Measurements from ENCODE around the gene PPP1R13B.

Gene PPP1R13B

GRCh38 chr14:103881268-103882201 lies 34.2 kb upstream of the PPP1R13B start:
- no peak for DNase-seq (ENCODE audit: low read depth)

- DNase-seq (ENCODE audit: low read depth), result peak; percentile 42
Observed at GRCh38 chr14:103880348-103881267, 33.2 kb upstream of the PPP1R13B start.

- peak; percentile 26 for DNase-seq (ENCODE audit: low read depth)
Observed at GRCh38 chr14:103879570-103880347, 32.4 kb upstream of the PPP1R13B start.

GRCh38 chr14:103879118-103879569 lies 31.8 kb upstream of the PPP1R13B start:
- no peak for DNase-seq (ENCODE audit: low read depth)

DNA sequence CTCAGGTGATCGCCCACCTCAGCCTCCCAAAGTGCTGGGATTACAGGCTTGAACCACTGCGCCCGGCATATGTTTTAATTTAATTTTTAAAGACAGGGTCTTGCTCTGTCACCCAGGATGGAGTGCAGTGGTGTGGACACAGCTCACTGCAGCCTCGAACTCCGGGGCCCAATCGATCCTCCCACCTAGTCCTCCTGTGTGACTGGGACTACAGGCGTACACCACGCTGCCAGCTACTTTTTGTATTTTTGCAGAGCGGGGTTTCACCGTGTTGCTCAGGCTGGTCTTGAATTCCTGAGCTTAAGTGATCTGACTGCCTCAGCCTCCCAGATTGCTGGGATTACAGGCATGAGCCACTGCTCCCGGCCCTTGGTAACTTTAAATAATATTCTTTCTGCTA lies 30.8 kb upstream of the PPP1R13B start:
- DNase-seq (ENCODE audit: low read depth), result no peak

DNA sequence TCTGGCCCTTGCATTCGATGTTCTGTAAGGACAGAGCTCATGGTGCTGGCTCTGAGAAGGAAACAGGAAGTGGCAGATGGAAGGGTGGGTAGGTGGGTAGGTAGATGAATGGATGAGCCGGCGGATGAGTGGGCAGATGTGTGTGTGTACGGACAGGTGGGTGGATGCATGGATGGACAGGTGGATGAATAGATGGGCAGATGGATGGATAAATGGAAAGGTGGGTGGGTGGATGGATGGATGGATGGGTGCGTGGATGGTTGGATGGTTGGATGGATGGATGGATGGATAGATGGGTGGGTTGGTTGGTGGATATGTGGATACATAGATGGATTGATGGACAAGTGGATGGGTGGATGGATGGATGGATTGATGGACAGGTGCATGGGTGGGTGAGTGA lies 27.6 kb upstream of the PPP1R13B start:
- DNase-seq (ENCODE audit: low read depth), result no peak

- DNase-seq (ENCODE audit: low read depth), result no peak
Observed at GRCh38 chr14:103872481-103873113, 25.2 kb upstream of the PPP1R13B start.

DNA sequence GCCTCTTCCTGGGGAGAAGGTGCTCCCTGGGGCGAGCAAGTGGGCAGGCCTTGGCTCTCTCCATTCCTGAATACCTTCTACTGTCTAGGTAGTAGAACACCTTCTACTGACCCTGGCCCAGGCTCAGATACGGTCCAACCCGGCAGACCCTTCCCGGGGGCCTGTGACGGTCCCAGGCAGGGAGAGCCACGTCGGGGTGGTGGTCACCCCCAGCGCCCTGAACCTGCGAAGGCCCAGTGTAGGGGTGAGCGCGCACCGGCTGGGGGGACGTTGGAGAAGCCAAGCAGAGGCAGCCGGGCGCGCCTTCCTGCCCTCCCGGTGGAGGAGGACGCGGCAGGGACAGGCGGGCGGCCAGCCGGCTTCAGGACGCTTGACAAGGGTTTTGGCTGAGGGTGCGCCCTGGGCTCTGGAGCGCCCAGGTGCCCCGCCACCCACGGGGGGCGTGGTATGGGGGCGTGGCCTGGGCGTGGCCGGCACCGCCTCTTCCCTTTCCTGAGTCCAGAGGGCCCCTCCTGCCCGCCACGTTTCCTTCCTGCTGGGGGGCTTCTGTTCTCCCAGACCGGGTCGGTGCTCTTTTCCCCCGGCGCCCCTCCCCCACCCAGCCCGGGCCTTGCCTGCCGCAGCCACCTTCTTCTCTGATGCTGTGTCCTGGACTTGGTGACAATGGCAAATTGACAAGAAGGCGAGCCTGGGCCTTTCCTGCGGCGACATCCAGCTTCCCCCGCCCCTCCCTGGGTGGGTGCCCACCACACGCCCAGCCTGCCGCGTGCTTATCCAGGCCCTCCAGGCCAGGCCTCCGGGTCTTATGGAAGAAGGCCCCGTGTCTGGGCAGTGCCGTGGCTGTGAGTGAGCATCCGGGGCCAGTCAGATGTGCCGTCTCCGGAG lies 24.5 kb upstream of the PPP1R13B start:
- DNase-seq (ENCODE audit: low read depth), result no peak

- DNase-seq (ENCODE audit: low read depth), result no peak
Observed at GRCh38 chr14:103870891-103871595, 23.7 kb upstream of the PPP1R13B start.

- DNase-seq (ENCODE audit: low read depth), result no peak
Observed at GRCh38 chr14:103870144-103870876, 22.9 kb upstream of the PPP1R13B start.

DNA sequence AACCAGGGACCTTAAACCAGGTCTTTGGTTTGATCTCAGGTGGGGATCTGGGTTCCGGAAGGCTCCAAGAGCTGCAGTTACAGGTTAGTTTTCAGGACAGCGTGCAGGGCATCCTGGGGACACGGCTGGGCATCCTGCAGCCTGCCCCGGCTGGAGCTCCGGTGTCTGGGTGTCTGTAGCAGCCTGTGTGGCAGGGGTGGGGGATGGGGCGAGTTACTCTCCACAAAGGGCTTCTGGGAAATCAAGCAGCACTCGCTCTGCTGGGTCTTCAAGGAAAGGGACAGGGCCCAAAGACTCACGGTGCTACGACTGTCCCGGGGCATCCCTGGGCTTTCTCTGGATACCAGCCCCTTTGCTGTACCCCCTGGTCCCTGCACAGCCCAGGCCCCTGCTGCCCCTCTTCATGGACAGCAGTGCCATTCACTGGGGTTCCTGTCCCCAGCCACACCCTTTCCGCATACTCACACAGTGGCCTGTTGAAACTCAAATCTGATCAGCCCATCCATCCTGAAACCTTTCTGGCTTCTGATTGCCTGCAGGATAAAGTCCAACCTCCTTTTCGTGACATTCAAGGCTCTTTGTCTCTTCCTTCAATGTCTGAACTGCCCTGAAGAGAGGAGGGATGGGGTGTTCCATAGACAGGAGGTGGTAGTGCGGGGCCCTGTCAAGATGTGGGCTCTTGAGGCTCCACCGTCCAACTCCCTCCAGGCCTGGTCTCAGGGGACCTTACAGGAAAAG lies 22.2 kb upstream of the PPP1R13B start:
- DNase-seq (ENCODE audit: low read depth), result no peak

GRCh38 chr14:103868242-103868897 lies 21.0 kb upstream of the PPP1R13B start:
- DNase-seq (ENCODE audit: low read depth), result no peak

DNA sequence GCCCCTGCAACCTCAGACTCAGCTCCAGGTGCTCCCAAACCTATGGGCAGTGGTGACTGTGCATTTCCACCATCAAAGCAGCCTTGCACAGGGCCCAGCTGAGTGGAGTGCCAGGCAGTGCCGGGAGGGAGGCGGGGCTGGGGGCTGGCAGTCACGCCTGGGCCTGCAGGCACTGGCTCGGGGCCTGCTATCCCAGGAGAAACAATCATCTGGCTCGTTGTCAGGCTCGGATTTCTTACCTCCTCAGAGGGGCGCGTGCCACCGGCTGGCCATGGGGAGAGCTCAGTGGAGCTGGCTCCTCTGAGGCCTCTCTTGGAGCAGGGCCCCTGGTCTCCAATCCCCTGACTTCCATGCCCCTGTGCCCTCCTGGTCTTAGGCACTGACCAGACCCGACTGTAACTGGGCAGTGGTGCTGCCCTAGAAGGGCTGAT lies 20.2 kb upstream of the PPP1R13B start:
- DNase-seq (ENCODE audit: low read depth), result no peak

DNA sequence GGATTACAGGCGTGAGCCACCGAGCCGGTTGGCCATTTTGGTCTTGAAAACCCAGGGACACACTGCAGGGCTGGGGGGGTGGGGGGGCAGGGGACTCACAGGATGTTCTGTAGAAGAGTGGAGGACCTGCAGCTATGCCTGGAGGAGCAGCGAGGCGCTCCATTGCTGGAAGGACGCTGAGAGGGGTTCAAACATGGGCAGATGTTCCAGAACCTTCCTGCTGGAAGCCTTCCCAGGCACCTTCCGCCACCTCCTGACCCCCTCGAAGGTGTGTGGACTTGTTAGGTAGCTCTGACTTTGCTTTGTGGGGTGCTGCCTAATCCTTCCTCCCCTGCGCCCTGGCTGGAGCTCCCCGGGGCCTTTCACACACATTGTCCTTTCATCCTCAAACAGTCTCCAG lies 19.6 kb upstream of the PPP1R13B start:
- no peak for DNase-seq (ENCODE audit: low read depth)

DNA sequence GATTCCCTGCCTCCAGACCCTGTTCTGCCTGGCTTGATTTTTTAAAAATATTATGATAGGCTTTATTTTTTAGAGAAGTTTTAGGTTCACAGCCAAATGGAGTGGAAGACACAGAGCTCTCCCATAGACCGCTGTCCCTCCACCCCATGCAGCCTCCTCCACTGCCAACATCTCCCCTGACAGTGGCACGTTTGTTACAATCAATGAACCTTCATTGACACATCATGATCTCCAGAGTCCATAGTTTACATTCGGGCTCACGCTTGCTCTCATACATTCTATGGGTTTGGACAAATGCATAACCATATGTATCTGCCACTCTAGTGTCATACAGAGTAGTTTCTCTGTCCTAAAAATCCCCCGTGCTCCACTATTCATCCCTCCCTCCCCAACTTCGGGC lies 15.9 kb upstream of the PPP1R13B start:
- DNase-seq (ENCODE audit: low read depth), result no peak

DNA sequence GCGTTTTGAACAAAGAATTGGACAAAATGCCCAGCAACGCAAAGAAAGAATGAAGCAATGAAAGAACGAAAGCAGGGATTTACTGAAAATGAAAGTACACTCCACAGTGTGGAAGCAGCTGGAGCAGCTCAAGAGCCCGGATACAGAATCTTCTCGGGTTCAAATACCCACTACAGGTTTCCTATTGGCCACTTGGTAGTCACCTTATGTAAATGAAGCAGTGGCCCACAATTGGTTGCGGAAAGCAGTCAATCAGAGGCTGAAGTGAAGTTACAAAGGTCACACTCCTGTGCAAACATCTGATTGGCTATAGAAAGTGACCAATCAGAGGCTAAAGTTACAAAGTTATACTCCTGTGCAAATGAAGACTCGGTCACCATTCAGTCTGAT lies 15.0 kb upstream of the PPP1R13B start:
- no peak for DNase-seq (ENCODE audit: low read depth)
